ENCODE data around the gene PLCH1. TPM values are rescaled to one million over a fixed set of nuclear protein-coding genes. Genes with fewer than 3 reads are reported as not detected.

The PLCH1 gene
- total RNA-seq, 1 experiment from 2014 or later = 2.0 TPM

- DNase-seq (ENCODE audit: low read depth) = no peak
Observed at GRCh38 chr3:155377847-155378246, 367.0 kb downstream of the PLCH1 start.

GRCh38 chr3:155377071-155377470, 367.8 kb downstream of the PLCH1 start:
- no peak for DNase-seq (ENCODE audit: low read depth)

- DNase-seq (ENCODE audit: low read depth) = no peak
Observed at GRCh38 chr3:155372281-155372680, 372.6 kb downstream of the PLCH1 start.

GRCh38 chr3:155370764-155371503, 373.9 kb downstream of the PLCH1 start:
- no peak for DNase-seq (ENCODE audit: low read depth)

- no peak for DNase-seq (ENCODE audit: low read depth)
Observed at GRCh38 chr3:155370198-155370597, 374.7 kb downstream of the PLCH1 start.

GRCh38 chr3:155369735-155370134, 375.1 kb downstream of the PLCH1 start:
- no peak for DNase-seq (ENCODE audit: low read depth)

GRCh38 chr3:155369244-155369643, 375.6 kb downstream of the PLCH1 start:
- DNase-seq (ENCODE audit: low read depth) = no peak

- DNase-seq (ENCODE audit: low read depth) = no peak
Observed at GRCh38 chr3:155368786-155369185, 376.1 kb downstream of the PLCH1 start.

- DNase-seq (ENCODE audit: low read depth) = no peak
Observed at GRCh38 chr3:155367506-155367905, 377.4 kb downstream of the PLCH1 start.

GRCh38 chr3:155365178-155365783, 379.6 kb downstream of the PLCH1 start:
- DNase-seq (ENCODE audit: low read depth) = no peak

- DNase-seq (ENCODE audit: low read depth) = no peak
Observed at GRCh38 chr3:155364492-155364891, 380.4 kb downstream of the PLCH1 start.

- no peak for DNase-seq (ENCODE audit: low read depth)
Observed at GRCh38 chr3:155363690-155364070, 381.2 kb downstream of the PLCH1 start.

- no peak for DNase-seq (ENCODE audit: low read depth)
Observed at GRCh38 chr3:155362808-155363689, 381.8 kb downstream of the PLCH1 start.

- DNase-seq (ENCODE audit: low read depth) = no peak
Observed at GRCh38 chr3:155360281-155360680, 384.6 kb downstream of the PLCH1 start.

- no peak for DNase-seq (ENCODE audit: low read depth)
Observed at GRCh38 chr3:155356594-155357370, 388.1 kb downstream of the PLCH1 start.

- no peak for DNase-seq (ENCODE audit: low read depth)
Observed at GRCh38 chr3:155354658-155355057, 390.2 kb downstream of the PLCH1 start.

GRCh38 chr3:155352900-155353490, 391.9 kb downstream of the PLCH1 start:
- DNase-seq (ENCODE audit: low read depth) = no peak

GRCh38 chr3:155350571-155350970, 394.3 kb downstream of the PLCH1 start:
- no peak for DNase-seq (ENCODE audit: low read depth)

- no peak for DNase-seq (ENCODE audit: low read depth)
Observed at GRCh38 chr3:155347901-155348300, 397.0 kb downstream of the PLCH1 start.

- DNase-seq (ENCODE audit: low read depth) = no peak
Observed at GRCh38 chr3:155342344-155342743, 402.5 kb downstream of the PLCH1 start.

- no peak for DNase-seq (ENCODE audit: low read depth)
Observed at GRCh38 chr3:155339052-155339451, 405.8 kb downstream of the PLCH1 start.
